Measurements from ENCODE around the gene CRAT. TPM values are rescaled to one million over a fixed set of nuclear protein-coding genes. Genes with fewer than 3 reads are reported as not detected.

CRAT gene
- polyA plus RNA-seq, 1 experiment = 61.2 TPM

GRCh38 chr9:129138476-129139232 is 28.1 kb upstream of the CRAT start:
- Histone ChIP-seq H3K36me3 (ENCODE audit: control insufficient read depth, insufficient read depth, low read length) (peaks cover 14% of the 10 kb centered on the region), H3K27me3 (ENCODE audit: control insufficient read depth, insufficient read depth, low read length) (no peaks in the 10 kb centered on the region), H3K4me3 (ENCODE audit: low read depth, low read length) (no peak overlapping the region)
- DNase-seq (ENCODE audit: low read depth) = no peak
- POLR2A ChIA-PET = interaction anchor here (0.6 to 2.1 kb wide), 2 partner anchors 36 to 353 kb away, joined by 4 to 16 read pairs; no protein-coding TSS in a partner anchor
- CTCF ChIA-PET = interaction anchor here (0.6 to 16.9 kb wide), 45 partner anchors 9 to 645 kb away, joined by 3 to 335 read pairs (median 4); partner anchors contain the start of genes ASB6, C9orf50, IER5L and NTMT1
- TF ChIP-seq CTCF (IDR thresholded peaks at IDR 0.05; ENCODE audit: insufficient read depth, low read depth, low read length) = no peak

GRCh38 chr9:129138144-129138462 is 27.5 kb upstream of the CRAT start:
- ChIA-PET CTCF (interaction anchor here (0.6 to 16.9 kb wide), 23 partner anchors 8 to 646 kb away, joined by 3 to 335 read pairs (median 8); partner anchors contain the start of genes C9orf50, IER5L and NTMT1), POLR2A (interaction anchor here (2.1 kb wide), 1 partner anchor 37 kb away, joined by 16 read pairs; no protein-coding TSS in a partner anchor)
- H3K36me3 ChIP-seq (ENCODE audit: control insufficient read depth, insufficient read depth, low read length) = peaks cover 9% of the 10 kb centered on the region
- H3K27me3 ChIP-seq (ENCODE audit: control insufficient read depth, insufficient read depth, low read length) = no peaks in the 10 kb centered on the region
- DNase-seq (ENCODE audit: low read depth) = no peak
- TF ChIP-seq CTCF (IDR thresholded peaks at IDR 0.05; ENCODE audit: insufficient read depth, low read depth, low read length) = no peak
- H3K4me3 ChIP-seq (ENCODE audit: low read depth, low read length) = no peak overlapping the region

GRCh38 chr9:129137292-129138143 is 26.9 kb upstream of the CRAT start:
- CTCF ChIA-PET = interaction anchor here (1.4 to 16.9 kb wide), 18 partner anchors 8 to 647 kb away, joined by 3 to 335 read pairs (median 10); partner anchors contain the start of genes C9orf50, IER5L and NTMT1
- POLR2A ChIA-PET = no interaction called here
- H3K36me3 ChIP-seq (ENCODE audit: control insufficient read depth, insufficient read depth, low read length) = peaks cover 7% of the 10 kb centered on the region

GRCh38 chr9:129136446-129137035 is 25.9 kb upstream of the CRAT start:
- no peak for DNase-seq (ENCODE audit: low read depth)
- Histone ChIP-seq H3K36me3 (ENCODE audit: control insufficient read depth, insufficient read depth, low read length) (peaks cover 10% of the 10 kb centered on the region), H3K4me3 (ENCODE audit: low read depth, low read length) (no peak overlapping the region), H3K27me3 (ENCODE audit: control insufficient read depth, insufficient read depth, low read length) (no peaks in the 10 kb centered on the region)
- ChIA-PET POLR2A (no interaction called here), CTCF (interaction anchor here (1.4 to 16.9 kb wide), 6 partner anchors 35 to 601 kb away, joined by 3 to 335 read pairs (median 34); partner anchors contain the start of genes C9orf50, IER5L and NTMT1)
- TF ChIP-seq CTCF (IDR thresholded peaks at IDR 0.05; ENCODE audit: insufficient read depth, low read depth, low read length) = no peak

More at GRCh38 chr9:129137292-129138143, 26.9 kb upstream of the CRAT start:
- no peak for DNase-seq (ENCODE audit: low read depth)
- no peak for TF ChIP-seq CTCF (IDR thresholded peaks at IDR 0.05; ENCODE audit: insufficient read depth, low read depth, low read length)
- Histone ChIP-seq H3K4me3 (ENCODE audit: low read depth, low read length) (no peak overlapping the region), H3K27me3 (ENCODE audit: control insufficient read depth, insufficient read depth, low read length) (no peaks in the 10 kb centered on the region)

Measured in BJ (cell line).